ENCODE data around the gene SAXO2.
"Not testable (repeated sequence)": the region's sequence is repeated elsewhere in the genome, so short reads cannot be mapped to it uniquely, and the experiment has no call there.

SAXO2 gene

DNA sequence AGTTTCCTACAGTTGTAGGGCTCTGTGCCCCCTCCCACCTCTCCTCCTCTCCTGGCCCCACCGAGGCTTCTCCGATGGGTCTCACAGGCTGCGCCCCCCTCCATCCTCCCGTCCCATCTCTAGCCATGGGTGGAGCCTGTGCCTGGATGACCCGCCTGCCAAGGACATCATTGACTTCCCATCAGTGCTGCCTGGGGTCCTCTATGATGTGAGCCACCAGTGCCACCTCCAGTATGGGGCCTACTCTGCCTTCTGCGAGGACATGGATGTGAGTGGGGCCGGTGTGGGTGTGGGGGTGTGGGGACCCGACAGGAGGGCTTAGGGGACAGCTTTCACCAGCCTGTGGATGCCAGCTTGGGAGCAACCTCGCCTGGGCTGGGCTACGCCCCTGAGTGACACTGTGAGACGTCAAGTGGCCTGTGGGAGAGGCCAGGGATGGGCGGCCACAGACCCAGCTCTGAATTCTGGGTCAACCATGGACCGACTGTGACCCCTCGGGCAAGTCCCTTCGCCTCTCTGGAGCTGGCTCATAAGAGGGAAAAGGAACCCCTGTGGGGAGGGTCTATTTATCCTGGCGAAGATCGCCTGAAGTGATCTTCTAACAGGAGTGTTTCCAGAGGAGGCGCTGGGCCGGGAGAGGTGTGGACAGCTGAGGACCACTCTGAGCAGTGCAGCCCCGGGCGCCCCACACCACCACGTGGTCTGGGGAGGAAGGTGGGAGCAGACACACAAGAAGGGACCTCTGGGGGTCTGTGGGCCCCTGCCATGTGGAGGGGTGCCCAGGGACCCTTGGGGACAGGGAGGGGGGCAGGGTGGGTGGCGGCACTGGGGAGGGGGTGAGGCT is 53.9 kb downstream of the SAXO2 start:
- DNase-seq (ENCODE audit: low read depth); H3K9ac ChIP-seq (ENCODE audit: low read length); H3K4me1 ChIP-seq (ENCODE audit: control insufficient read depth, insufficient read depth, low read length); H3K36me3 ChIP-seq (ENCODE audit: control insufficient read depth, insufficient read depth, low read length, severe bottlenecking); H3K4me3 ChIP-seq (ENCODE audit: low read length); H3K9me3 ChIP-seq (ENCODE audit: control insufficient read depth, low read length): not testable (repeated sequence)
- peaks cover 14% of the 10 kb centered on the region for H3K27me3 ChIP-seq (replicated peaks; ENCODE audit: control insufficient read depth, insufficient read depth, low read length)

DNA sequence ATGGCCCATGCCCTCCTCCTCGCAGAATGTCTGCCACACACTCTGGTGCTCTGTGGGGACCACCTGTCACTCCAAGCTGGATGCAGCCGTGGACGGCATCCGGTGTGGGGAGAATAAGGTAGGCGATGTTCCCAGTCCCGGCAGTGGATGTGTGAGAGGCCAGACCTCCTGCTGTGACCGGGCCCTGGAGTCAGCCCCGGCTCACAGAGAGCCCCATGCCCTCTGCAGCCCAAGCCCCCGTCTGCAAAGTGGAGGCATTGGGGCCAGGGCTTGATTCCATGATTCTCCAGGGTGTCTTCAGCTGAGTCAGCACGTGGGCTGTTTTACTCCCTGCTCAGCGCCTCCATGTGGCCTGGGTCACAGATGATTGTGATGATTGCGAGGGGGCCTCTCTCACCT is 54.5 kb downstream of the SAXO2 start:
- H3K9ac ChIP-seq (ENCODE audit: low read length): no peak overlapping the region
- H3K27me3 ChIP-seq (replicated peaks; ENCODE audit: control insufficient read depth, insufficient read depth, low read length): peaks cover 14% of the 10 kb centered on the region
- no peaks in the 10 kb centered on the region for H3K9me3 ChIP-seq (ENCODE audit: control insufficient read depth, low read length)
- H3K4me3 ChIP-seq (ENCODE audit: low read length): no peak overlapping the region
- DNase-seq (ENCODE audit: low read depth): no peak
- no peaks in the 10 kb centered on the region for H3K4me1 ChIP-seq (ENCODE audit: control insufficient read depth, insufficient read depth, low read length)
- H3K36me3 ChIP-seq (ENCODE audit: control insufficient read depth, insufficient read depth, low read length, severe bottlenecking): no peaks in the 10 kb centered on the region

DNA sequence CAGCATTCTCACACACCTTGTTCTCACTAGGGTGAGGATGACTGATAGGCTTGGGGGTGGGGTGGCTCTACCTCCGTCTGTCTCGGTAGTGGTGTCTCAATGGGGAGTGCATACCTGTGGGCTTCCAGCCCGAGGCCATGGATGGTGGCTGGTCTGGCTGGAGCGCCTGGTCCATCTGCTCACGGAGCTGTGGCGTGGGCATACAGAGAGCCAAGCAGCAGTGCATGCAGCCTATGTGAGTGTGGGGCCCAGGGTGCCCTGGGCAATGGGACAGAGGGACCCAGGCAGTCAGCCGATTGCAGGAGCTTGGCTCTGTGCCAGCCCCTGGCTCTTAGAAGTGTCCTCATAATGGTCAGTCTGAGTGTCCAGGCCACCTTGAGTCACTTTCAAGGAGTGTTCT is 54.9 kb downstream of the SAXO2 start:
- not testable (repeated sequence) for H3K9me3 ChIP-seq (ENCODE audit: control insufficient read depth, low read length); H3K4me3 ChIP-seq (ENCODE audit: low read length); DNase-seq (ENCODE audit: low read depth); H3K9ac ChIP-seq (ENCODE audit: low read length); H3K4me1 ChIP-seq (ENCODE audit: control insufficient read depth, insufficient read depth, low read length); H3K36me3 ChIP-seq (ENCODE audit: control insufficient read depth, insufficient read depth, low read length, severe bottlenecking)
- H3K27me3 ChIP-seq (replicated peaks; ENCODE audit: control insufficient read depth, insufficient read depth, low read length): peaks cover 14% of the 10 kb centered on the region

DNA sequence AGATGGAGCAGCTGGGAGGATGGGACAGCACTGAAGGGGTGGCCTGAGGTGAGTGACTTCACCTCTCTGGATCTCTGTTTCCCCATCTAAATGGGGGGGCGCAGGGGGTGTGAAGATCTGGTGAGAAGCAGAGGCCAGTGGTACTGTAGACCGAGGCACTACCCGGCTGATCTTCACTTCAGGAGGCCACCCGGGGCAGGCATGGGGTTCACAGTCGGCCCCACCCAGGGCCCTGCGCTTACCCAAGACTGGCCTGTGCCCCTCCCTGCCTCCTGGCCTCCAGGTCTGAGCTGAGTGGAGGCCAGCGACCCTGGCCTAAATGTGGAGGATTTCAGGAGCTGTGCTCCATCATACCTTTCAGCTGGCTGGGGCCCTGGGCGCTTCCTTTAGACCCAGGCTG is 55.7 kb downstream of the SAXO2 start:
- DNase-seq (ENCODE audit: low read depth); H3K4me1 ChIP-seq (ENCODE audit: control insufficient read depth, insufficient read depth, low read length); H3K9me3 ChIP-seq (ENCODE audit: control insufficient read depth, low read length); H3K4me3 ChIP-seq (ENCODE audit: low read length); H3K9ac ChIP-seq (ENCODE audit: low read length); H3K36me3 ChIP-seq (ENCODE audit: control insufficient read depth, insufficient read depth, low read length, severe bottlenecking): not testable (repeated sequence)
- peaks cover 14% of the 10 kb centered on the region for H3K27me3 ChIP-seq (replicated peaks; ENCODE audit: control insufficient read depth, insufficient read depth, low read length)

DNA sequence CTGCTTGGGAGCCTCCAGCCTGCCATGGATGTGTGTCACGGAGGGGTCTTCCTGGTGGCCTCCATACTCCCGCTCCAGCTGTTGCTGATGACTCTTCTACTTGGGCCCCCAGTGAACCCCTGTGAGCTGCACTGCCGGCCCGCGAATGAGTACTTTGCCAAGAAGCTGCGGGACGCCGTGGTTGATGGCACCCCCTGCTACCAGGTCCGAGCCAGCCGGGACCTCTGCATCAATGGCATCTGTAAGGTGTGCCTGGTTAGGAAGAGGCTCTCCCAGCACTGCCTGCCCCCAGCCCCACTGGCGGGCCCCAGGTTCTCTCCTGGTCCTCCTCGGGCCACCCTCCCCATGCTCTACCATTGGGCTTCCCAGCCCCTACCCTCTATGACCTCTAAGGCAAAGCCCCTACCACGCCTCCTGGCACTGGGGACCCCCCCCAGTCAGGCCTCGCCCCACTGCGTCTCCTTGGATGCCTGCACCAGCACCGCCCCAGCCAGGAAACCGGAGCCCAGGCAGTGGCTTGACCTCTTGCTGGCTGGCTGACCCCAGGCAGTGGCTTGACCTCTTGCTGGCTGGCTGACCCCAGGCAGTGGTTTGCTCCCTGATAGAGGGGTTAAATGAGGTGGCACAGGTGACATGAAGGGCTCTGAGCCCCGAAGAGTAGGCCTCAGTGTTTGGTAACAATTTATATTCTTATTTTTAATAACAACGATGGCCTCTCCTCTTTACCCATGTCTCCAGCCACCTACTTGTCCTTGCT is 57.1 kb downstream of the SAXO2 start:
- not testable (repeated sequence) for H3K4me3 ChIP-seq (ENCODE audit: low read length); DNase-seq (ENCODE audit: low read depth); H3K36me3 ChIP-seq (ENCODE audit: control insufficient read depth, insufficient read depth, low read length, severe bottlenecking); H3K4me1 ChIP-seq (ENCODE audit: control insufficient read depth, insufficient read depth, low read length); H3K9ac ChIP-seq (ENCODE audit: low read length); H3K9me3 ChIP-seq (ENCODE audit: control insufficient read depth, low read length)
- peaks cover 14% of the 10 kb centered on the region for H3K27me3 ChIP-seq (replicated peaks; ENCODE audit: control insufficient read depth, insufficient read depth, low read length)

DNA sequence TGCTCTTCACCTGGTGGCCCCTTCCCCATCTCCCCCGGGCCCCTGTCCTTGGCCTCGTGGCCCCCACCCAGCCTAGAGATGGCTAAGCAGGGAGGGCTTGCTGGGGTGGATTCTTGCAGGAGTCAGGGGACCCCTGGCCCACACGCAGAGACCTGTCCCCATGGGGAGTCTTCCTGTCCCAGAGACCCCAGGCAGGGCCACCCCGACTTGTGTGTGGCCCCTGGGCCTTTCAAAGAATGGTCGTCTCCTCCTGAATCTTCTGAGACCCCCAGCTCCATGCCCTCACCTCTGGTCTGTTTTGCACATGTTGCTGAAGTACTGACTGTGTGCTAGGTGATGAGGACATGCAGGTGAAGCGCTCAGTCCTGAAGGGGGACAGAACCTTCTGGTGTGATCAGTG is 58.2 kb downstream of the SAXO2 start:
- H3K27me3 ChIP-seq (replicated peaks; ENCODE audit: control insufficient read depth, insufficient read depth, low read length); H3K9ac ChIP-seq (ENCODE audit: low read length): not testable (repeated sequence)

DNA sequence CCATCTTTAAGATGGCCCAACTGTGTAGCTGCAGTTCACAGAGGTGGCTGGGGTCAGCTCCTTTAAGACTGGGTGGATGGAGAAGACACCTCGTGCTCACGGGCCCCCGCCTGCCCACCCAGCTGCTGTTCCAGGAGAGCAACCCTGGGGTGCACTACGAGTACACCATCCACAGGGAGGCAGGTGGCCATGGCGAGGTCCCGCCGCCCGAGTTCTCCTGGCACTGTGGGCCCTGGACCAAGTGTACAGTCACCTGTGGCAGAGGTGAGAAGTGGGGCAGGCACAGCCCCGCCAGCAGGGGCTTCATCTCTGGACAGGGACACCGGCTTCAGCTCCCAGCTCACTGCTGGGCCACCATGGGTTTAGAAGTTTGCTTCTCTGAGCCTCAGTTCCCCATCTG is 59.9 kb downstream of the SAXO2 start:
- H3K9ac ChIP-seq (ENCODE audit: low read length); H3K27me3 ChIP-seq (replicated peaks; ENCODE audit: control insufficient read depth, insufficient read depth, low read length); DNase-seq (ENCODE audit: low read depth); H3K36me3 ChIP-seq (ENCODE audit: control insufficient read depth, insufficient read depth, low read length, severe bottlenecking); H3K4me1 ChIP-seq (ENCODE audit: control insufficient read depth, insufficient read depth, low read length); H3K4me3 ChIP-seq (ENCODE audit: low read length); H3K9me3 ChIP-seq (ENCODE audit: control insufficient read depth, low read length): not testable (repeated sequence)

More for the DNA sequence above, 58.2 kb downstream of the SAXO2 start:
- not testable (repeated sequence) for H3K4me1 ChIP-seq (ENCODE audit: control insufficient read depth, insufficient read depth, low read length); DNase-seq (ENCODE audit: low read depth); H3K4me3 ChIP-seq (ENCODE audit: low read length); H3K36me3 ChIP-seq (ENCODE audit: control insufficient read depth, insufficient read depth, low read length, severe bottlenecking); H3K9me3 ChIP-seq (ENCODE audit: control insufficient read depth, low read length)

DNA sequence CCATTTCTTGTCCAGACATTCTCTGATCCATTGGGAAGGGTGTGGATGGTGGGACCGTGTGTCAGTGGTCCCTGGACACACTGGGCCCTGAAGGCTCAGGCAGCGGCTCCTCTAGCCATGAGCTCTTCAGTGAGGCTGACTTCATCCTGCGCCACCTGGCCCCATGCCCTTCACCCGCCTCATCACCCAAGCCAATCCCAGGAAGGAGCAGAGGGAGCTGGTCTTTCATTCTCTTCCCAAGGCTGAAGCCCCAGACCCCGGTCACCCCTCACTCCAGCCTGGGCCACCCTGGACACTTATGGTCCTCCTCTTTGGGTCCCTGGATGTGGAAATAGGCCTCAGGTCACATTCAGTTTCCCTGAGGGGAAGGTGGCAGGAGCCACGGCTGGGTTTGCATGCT is 62.2 kb downstream of the SAXO2 start:
- not testable (repeated sequence) for H3K9me3 ChIP-seq (ENCODE audit: control insufficient read depth, low read length); H3K27me3 ChIP-seq (replicated peaks; ENCODE audit: control insufficient read depth, insufficient read depth, low read length); H3K9ac ChIP-seq (ENCODE audit: low read length); H3K36me3 ChIP-seq (ENCODE audit: control insufficient read depth, insufficient read depth, low read length, severe bottlenecking); H3K4me1 ChIP-seq (ENCODE audit: control insufficient read depth, insufficient read depth, low read length); DNase-seq (ENCODE audit: low read depth); H3K4me3 ChIP-seq (ENCODE audit: low read length)

DNA sequence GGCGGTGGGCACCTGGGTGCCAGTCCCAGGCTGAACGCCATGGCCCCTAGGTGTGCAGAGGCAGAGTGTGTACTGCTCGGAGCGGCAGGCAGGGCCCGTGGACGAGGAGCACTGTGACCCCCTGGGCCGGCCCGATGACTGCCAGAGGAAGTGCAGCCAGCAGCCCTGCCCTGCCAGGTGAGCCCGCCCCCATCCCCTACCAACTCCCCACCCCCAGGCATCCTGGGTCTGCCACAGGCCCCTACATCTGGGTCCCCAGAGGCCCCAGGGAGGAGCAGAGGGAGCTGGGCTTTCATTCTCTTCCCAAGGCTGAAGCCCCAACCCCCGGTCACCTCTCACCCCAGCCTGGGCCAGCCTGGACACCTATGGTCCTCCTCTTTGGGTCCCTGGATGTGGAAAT is 63.0 kb downstream of the SAXO2 start:
- not testable (repeated sequence) for H3K36me3 ChIP-seq (ENCODE audit: control insufficient read depth, insufficient read depth, low read length, severe bottlenecking); DNase-seq (ENCODE audit: low read depth); H3K9me3 ChIP-seq (ENCODE audit: control insufficient read depth, low read length); H3K9ac ChIP-seq (ENCODE audit: low read length); H3K4me3 ChIP-seq (ENCODE audit: low read length); H3K27me3 ChIP-seq (replicated peaks; ENCODE audit: control insufficient read depth, insufficient read depth, low read length); H3K4me1 ChIP-seq (ENCODE audit: control insufficient read depth, insufficient read depth, low read length)

DNA sequence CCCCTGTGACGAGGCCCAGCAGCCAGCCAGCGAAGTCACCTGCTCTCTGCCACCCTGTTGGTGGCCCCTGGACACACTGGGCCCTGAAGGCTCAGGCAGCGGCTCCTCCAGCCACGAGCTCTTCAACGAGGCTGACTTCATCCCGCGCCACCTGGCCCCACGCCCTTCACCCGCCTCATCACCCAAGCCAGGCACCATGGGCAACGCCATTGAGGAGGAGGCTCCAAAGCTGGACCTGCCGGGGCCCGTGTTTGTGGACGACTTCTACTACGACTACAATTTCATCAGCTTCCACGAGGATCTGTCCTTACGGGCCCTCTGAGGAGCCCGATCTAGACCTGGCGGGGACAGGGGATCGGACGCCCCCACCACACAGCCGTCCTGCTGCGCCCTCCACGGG is 64.3 kb downstream of the SAXO2 start:
- not testable (repeated sequence) for H3K9ac ChIP-seq (ENCODE audit: low read length); H3K9me3 ChIP-seq (ENCODE audit: control insufficient read depth, low read length); H3K4me1 ChIP-seq (ENCODE audit: control insufficient read depth, insufficient read depth, low read length); DNase-seq (ENCODE audit: low read depth); H3K36me3 ChIP-seq (ENCODE audit: control insufficient read depth, insufficient read depth, low read length, severe bottlenecking); H3K4me3 ChIP-seq (ENCODE audit: low read length); H3K27me3 ChIP-seq (replicated peaks; ENCODE audit: control insufficient read depth, insufficient read depth, low read length)

DNA sequence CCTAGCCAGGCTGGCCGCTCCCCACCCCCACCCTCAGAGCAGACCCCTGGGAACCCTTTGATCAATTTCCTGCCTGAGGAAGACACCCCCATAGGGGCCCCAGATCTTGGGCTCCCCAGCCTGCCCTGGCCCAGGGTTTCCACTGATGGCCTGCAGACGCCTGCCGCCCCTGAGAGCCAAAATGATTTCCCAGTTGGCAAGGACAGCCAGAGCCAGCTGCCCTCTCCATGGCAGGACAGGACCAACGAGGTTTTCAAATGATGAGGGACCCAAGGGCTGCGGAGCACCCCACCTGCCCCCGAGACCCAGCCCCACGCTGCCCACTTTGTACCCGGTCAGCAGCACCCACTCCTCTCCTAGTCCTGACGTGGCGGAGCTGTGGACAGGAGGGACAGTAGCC is 64.8 kb downstream of the SAXO2 start:
- H3K9ac ChIP-seq (ENCODE audit: low read length); H3K36me3 ChIP-seq (ENCODE audit: control insufficient read depth, insufficient read depth, low read length, severe bottlenecking); H3K9me3 ChIP-seq (ENCODE audit: control insufficient read depth, low read length); DNase-seq (ENCODE audit: low read depth); H3K4me1 ChIP-seq (ENCODE audit: control insufficient read depth, insufficient read depth, low read length); H3K4me3 ChIP-seq (ENCODE audit: low read length); H3K27me3 ChIP-seq (replicated peaks; ENCODE audit: control insufficient read depth, insufficient read depth, low read length): not testable (repeated sequence)

All from adipocyte (in vitro differentiated cells).